IPS-20b (cell line): ENCODE measurements around the gene RGS14.
"Not testable (repeated sequence)": the region's sequence is repeated elsewhere in the genome, so short reads cannot be mapped to it uniquely, and the experiment has no call there.

ENCODE experiments used
- H3K27ac ChIP-seq: one replicate; pipeline ENCODE4 v1.5.1; 2013; ENCODE audit warnings: low read length
- H3K27me3 ChIP-seq: 2 replicates; pipeline ENCODE4 v1.6.1; 2013; ENCODE audit warnings: mild to moderate bottlenecking, low read length, inconsistent platforms; ENCODE audit not compliant: insufficient read depth
- H3K36me3 ChIP-seq: 2 replicates; pipeline ENCODE4 v1.6.1; 2013; ENCODE audit warnings: low read depth, mild to moderate bottlenecking, inconsistent platforms, low read length, moderate library complexity; ENCODE audit not compliant: insufficient read depth
- H3K4me1 ChIP-seq: 2 replicates; pipeline ENCODE4 v1.6.1; 2013; ENCODE audit warnings: mild to moderate bottlenecking, control low read depth, inconsistent platforms, low read length, moderate library complexity; ENCODE audit not compliant: insufficient read depth
- H3K4me3 ChIP-seq: 2 replicates; pipeline ENCODE4 v1.5.1; 2013; ENCODE audit warnings: mild to moderate bottlenecking, low read length, inconsistent platforms
- H3K9ac ChIP-seq: 2 replicates; pipeline ENCODE4 v1.6.1; 2013; ENCODE audit warnings: low read depth, mild to moderate bottlenecking, inconsistent platforms, low read length, moderate library complexity
- H3K9me3 ChIP-seq: 2 replicates; pipeline ENCODE4 v1.6.1; 2013; ENCODE audit warnings: mild to moderate bottlenecking, low read depth, low read length, inconsistent platforms; ENCODE audit not compliant: insufficient read depth

Gene RGS14

DNA sequence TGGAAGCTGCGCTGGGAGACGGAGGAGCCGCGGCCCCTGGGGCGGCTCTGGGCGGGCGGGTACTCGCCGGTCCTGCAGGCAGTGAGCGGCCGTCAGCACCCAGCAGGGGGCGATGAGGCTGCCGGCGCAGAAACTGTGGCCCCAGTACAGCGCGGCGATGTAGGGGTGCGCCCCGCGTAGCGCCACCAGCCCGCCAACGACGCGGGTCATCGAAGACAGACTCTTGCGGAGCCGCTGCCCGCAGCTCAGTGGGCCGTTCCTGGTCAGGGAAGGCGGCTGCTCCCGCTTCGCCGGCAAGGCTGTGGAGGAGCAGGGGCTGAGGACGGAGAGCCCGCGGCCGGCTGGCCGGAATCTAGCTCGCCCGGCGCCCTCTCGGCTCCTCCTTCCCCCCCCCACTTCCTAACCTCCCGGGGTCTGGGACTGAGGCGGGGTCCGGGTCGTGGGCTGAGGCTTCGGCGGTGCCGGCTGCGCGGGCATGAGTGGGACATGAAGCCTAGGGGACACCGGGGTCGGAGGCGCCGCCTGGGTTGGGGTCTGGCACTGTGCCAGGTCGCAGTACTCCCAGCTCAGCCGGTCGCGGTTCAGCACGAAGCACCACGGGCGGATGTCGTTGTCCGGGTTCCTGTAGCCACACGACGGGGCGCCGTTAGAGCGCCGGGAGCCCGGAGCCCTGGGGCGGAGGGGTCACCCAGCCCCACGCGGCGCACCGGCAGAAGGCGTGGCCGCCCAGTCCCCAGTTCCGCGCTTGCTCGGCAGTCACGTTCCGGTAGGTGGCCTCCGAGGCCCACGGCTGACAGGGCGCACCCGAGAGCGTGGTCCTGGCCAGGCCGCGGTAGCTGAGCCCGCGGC, 46.3 kb downstream of the RGS14 start:
- no peak overlapping the region for H3K9ac ChIP-seq
- no peaks in the 10 kb centered on the region for H3K9me3 ChIP-seq
- peak overlapping the region; percentile 47 for H3K4me3 ChIP-seq
- H3K36me3 ChIP-seq, result no peaks in the 10 kb centered on the region
- H3K27ac ChIP-seq, result no peak overlapping the region
- H3K27me3 ChIP-seq, result peaks cover 96% of the 10 kb centered on the region
- H3K4me1 ChIP-seq, result no peaks in the 10 kb centered on the region

DNA sequence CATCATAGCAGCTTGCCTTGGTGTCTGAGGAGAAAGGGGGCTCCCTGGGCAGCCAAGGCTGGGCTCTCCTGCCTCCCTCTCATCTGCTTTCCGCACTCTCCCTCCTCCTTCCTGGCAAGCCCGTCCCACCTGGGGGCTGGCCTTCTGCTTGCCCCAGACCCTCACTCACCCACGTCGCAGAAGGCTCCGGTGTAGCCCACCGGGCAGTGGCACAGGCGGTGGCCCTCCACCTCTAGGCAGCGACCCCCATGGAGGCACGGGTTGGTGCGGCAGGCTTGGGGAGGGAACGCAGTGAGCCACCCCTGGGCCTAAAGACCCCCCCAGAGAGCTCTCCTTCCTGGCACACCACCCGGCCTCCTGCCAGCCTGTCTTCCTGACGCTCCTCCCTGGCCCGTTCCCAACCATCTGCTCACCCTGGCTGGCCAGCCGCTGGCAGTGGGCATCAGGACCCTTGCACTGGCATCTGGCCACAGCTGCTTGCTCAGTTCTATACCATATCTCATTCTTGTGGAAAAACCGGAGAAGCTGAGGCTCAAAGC, 47.0 kb downstream of the RGS14 start:
- Histone ChIP-seq H3K27ac (no peak overlapping the region), H3K27me3 (peaks cover 95% of the 10 kb centered on the region), H3K36me3 (no peaks in the 10 kb centered on the region), H3K4me1 (no peaks in the 10 kb centered on the region), H3K4me3 (peak overlapping the region; percentile 47), H3K9ac (no peak overlapping the region), H3K9me3 (no peaks in the 10 kb centered on the region)

DNA sequence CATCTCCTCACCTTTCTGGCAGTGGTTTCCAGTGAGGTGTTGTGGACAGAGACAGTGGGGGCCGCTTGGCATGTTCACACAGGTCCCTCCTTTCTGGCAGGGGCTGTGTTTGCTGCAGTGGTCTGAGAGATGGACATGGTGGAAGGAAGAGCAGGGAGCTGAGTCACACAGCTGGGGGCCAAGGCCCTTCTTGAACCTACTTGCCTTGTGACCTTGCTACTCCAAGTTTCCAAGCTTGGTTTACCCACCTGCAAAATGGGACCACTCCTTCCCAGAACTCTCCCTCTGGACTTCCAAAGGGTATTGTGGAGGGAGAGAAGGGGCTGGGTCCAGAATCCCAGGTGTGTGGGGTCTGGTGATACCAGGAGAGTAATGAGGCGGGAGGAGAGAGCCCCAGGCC, 47.6 kb downstream of the RGS14 start:
- Histone ChIP-seq H3K9ac (no peak overlapping the region), H3K36me3 (no peaks in the 10 kb centered on the region), H3K27ac (no peak overlapping the region), H3K27me3 (peaks cover 89% of the 10 kb centered on the region), H3K4me1 (no peaks in the 10 kb centered on the region), H3K9me3 (no peaks in the 10 kb centered on the region), H3K4me3 (no peak overlapping the region)

DNA sequence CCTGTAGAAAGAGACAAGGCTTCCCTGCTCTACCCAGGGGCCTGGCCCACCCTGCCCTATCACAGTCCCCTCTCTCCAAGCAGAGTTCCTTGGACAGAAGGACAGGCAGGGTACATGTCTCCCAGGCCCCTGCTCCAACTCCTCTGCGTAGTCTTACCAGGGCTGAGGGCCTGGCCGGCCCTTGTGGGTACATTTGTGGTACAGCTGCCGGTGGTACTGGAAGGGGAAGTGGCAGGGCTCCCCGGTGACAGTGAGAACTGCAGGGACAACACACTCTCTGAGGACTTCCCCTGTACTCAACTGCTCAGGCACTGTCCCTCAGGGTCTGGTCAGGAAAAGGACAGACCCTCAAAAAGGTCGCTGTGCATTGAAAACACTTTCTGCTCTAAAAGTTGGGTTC, 48.1 kb downstream of the RGS14 start:
- H3K9ac ChIP-seq, result no peak overlapping the region
- no peaks in the 10 kb centered on the region for H3K9me3 ChIP-seq
- H3K4me1 ChIP-seq, result no peaks in the 10 kb centered on the region
- no peaks in the 10 kb centered on the region for H3K36me3 ChIP-seq
- H3K27ac ChIP-seq, result no peak overlapping the region
- peaks cover 84% of the 10 kb centered on the region for H3K27me3 ChIP-seq
- H3K4me3 ChIP-seq, result no peak overlapping the region

DNA sequence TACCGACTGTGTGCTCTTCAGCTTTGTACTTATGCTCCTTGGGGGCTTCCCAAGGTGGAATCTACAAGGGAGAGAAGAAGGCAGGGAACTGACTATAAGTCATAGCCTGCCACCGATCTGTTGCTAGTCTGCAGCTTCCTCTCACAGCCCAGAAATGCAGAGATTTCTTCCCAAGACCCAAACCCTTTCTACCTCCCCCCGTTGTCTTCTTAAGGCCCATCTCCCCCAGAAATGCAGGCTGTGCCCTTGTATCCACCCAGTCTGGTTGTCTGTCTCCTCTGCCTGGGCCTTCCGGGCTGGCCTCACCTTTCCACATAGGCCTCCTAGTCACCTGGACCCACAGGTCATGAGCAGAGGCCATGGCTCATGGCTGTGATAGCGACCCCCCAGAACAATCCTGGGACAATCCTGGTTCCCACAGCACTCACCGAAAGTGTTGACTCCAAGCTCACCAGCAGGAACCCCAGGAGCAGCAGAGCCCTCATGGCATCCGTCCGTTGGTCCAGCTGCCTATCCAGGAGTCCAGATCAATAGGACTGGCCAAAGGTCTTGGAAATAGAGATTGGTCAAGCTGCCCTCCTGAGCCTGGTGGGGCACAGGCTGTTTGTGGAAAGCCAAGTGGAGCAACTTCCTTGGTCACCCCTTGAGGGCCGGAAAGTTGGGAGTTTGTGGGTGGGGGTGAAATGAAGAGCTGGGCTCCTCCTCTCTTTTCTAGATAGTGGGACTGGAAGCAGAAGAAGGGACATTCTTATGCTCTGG, 51.5 kb downstream of the RGS14 start, which contains the start of gene F12:
F12 (minus strand) TSS at position 522 of the 759 bp plus-strand sequence; CDS start at position 485, 37 bp downstream.
- H3K4me1 ChIP-seq, result no peaks in the 10 kb centered on the region
- no peaks in the 10 kb centered on the region for H3K9me3 ChIP-seq
- peaks cover 63% of the 10 kb centered on the region for H3K27me3 ChIP-seq
- H3K27ac ChIP-seq, result no peak within 1 kb of the TSS
- no peak within 1 kb of the TSS for H3K4me3 ChIP-seq
- no peaks in the 10 kb centered on the region for H3K36me3 ChIP-seq
- no peak within 1 kb of the TSS for H3K9ac ChIP-seq

DNA sequence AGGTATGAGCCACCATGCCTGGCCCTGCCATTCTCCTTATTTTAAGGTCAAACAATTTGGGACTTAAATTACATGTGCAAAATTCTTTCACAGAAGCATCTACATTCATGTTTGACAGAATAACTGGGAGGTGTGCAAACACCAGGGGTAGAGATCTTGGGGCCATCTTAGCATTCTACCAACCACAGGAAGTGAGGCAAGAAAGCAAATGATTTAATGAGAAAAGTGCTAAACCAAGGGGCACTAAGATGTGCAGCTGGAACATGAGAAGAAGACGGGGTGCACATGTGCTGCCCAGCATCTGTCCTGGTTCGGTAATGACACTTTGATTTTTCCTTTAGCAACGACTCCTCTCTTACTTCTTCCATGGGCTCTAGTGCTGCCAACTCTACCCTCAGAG, 52.9 kb downstream of the RGS14 start:
- Histone ChIP-seq H3K36me3 (no peaks in the 10 kb centered on the region), H3K27me3 (peaks cover 51% of the 10 kb centered on the region), H3K4me3 (no peak overlapping the region), H3K9ac (no peak overlapping the region), H3K9me3 (no peaks in the 10 kb centered on the region), H3K27ac (no peak overlapping the region), H3K4me1 (no peaks in the 10 kb centered on the region)

DNA sequence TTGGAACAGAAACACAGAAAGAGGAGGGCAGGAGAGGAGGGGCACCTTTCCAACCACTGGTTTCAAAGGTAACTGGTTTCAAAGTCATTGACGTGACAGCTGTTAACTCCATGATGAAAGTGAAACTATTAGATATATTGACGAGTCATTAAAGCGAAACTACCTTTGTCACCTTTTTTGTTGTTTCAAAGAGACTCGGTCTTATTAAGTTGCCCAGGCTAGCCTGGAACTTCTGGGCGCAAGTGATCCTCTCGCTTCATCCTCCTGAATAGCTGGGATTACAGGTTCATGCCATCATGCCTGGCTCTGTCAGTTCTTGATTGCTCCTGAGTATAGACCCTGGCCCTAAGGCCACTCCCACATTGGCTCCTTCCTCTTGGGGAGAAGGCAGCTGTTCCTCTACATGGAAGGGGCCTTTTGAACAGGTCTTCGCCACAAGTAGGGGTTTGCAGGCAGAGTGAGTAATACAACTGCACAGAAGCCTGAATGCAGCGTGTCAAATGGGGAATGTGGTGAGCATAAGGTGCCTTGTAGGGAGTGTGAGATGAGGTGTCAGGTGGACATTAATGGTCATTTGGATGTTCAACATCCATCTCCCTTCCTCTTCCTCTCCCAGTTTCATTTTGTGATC, 55.0 kb downstream of the RGS14 start:
- Histone ChIP-seq H3K4me3 (no peak overlapping the region), H3K4me1 (no peaks in the 10 kb centered on the region), H3K36me3 (no peaks in the 10 kb centered on the region), H3K9ac (no peak overlapping the region), H3K27ac (no peak overlapping the region), H3K27me3 (peaks cover 31% of the 10 kb centered on the region), H3K9me3 (no peaks in the 10 kb centered on the region)

DNA sequence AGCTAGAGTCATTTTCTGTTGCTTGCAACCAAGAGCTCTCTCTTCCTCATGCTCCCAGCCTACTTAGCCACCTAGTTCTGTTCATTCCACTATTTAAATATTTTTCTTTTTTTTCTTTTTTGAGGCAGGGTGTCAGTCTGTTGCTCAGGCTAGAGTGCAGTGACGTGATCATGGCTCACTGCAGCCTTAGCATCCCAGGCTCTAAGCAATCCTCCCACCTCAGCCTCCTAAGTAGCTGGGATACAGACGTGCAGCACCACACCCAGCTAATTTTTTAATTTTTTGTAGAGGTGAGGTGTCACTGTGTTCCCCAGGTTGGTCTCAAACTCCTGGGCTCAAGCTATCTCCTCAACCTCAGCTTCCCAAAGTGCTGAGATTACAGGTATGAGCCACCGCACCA, 56.8 kb downstream of the RGS14 start:
- Histone ChIP-seq H3K27ac (no peak overlapping the region), H3K27me3 (peaks cover 16% of the 10 kb centered on the region), H3K4me1 (no peaks in the 10 kb centered on the region), H3K36me3 (no peaks in the 10 kb centered on the region), H3K4me3 (no peak overlapping the region), H3K9ac (no peak overlapping the region), H3K9me3 (no peaks in the 10 kb centered on the region)

DNA sequence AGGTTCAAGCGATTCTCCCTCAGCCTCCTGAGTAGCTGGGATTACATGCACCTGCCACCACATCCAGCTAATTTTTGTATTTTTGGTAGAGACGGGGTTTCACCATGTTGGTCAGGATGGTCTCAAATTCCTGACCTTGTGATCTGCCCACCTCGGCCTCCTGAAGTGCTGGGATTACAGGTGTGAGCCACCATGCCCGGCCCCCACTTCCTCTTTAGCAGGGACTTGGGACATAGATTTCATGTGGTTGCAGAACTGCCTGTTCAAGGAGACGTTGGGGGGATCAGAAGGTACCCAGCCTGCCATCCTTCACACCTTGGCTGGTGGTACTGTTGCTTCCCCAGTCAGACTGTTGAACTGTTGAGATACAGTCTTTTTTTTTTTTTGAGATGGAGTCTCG, 59.4 kb downstream of the RGS14 start:
- H3K27me3 ChIP-seq, result peaks cover 14% of the 10 kb centered on the region
- not testable (repeated sequence) for H3K36me3 ChIP-seq, H3K9ac ChIP-seq, H3K9me3 ChIP-seq, H3K27ac ChIP-seq, H3K4me3 ChIP-seq, H3K4me1 ChIP-seq

DNA sequence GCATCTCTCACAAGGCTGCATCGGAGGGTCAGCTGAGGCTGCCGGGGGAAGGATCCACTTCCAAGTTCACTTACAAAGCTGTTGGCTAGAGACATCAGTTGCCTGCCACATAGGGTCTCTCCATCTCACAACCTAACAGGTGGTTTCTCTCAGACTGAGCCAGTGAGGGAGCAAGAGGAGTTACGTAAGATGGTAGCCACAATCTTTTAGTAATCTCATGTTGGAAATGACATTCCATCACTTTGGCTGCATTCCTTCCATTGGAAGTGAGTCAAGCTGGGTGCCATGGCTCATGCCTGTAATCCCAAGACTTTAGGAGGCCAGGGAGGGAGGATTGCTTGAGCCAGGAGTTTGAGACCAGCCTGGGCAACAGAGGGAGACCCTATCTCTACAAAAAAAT, 61.3 kb downstream of the RGS14 start:
- Histone ChIP-seq H3K9ac (no peak overlapping the region), H3K36me3 (no peaks in the 10 kb centered on the region), H3K27ac (no peak overlapping the region), H3K27me3 (peaks cover 4% of the 10 kb centered on the region; the same call in 1 of the 2 replicates), H3K4me1 (no peaks in the 10 kb centered on the region), H3K4me3 (no peak overlapping the region), H3K9me3 (no peaks in the 10 kb centered on the region)

DNA sequence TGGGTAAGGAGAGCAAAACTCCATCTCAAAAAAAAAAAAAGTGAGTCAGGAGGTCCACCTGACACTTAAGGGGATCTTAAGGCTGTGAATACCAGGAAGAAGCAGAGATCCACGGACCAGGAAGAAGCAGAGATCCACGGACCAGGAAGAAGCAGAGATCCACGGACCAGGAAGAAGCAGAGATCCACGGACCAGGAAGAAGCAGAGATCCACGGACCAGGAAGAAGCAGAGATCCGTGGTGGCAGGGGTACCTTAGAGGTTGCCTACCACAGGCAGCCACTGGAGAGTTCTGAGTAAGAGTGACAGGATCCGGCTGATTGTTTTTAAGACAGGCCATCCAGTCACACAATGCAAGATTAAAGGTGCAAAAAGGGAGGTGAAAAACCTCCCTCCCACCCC, 62.7 kb downstream of the RGS14 start:
- H3K27ac ChIP-seq, H3K36me3 ChIP-seq, H3K27me3 ChIP-seq, H3K9me3 ChIP-seq, H3K4me1 ChIP-seq, H3K9ac ChIP-seq, H3K4me3 ChIP-seq: not testable (repeated sequence)
